Embryonic facial prominence (tissue), 1 donor: Measurements from ENCODE around the gene CNNM4.

Source experiments
- DNase-seq: peaks from one replicate; pipeline ENCODE4 v3.0.0-alpha.2; 2016; ENCODE audit errors: extremely low spot score

The CNNM4 gene

DNA sequence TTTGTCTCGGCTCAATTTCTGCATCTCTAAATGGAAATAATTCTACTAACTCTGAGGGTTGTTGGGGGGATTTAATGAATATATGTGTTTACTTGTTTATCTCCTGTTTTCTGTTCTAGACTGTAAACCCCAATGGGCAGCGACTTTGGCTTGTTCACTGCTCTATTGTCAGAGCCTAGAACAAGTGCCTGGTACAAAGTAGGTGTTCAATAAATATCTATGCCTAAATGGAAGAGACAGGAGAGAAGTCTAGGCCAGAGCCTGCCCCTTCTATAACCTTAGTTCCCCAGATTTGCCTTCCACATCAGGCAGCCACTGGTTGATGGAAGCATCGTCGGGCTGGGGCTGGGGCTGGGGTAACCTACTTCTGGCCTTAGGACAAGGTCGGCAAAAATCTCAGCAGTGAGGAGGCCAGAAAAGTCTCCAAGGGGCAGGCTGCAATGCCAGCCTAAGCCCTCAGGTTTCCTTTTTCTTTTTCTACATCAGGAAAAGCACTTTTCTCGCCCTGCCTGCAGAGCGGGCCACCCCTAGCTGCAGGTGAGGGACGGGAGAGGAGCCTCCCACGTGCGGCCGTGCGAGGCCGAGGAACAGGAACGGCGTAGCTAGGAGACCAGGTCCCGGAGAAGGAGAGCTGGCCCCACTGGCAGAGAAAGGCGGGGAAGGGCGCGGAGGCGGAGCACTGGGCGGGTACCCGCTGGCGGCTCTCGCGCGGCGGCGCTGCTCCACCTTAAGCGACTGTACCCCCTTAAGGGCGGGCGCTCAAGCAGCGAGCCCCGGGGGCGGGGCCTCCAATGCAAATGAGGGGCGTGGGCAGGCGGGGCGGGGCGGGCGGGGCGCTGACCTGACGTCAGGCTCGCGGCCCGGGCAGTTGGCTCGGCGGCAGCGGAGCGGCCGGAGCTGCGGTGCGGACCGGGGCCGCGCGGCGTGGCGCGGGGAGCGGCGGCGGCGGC, at the start of gene CNNM4:
Gene CNNM4 (plus strand): TSS at position 867 of the 950 bp plus-strand sequence. CDS start 98 bp downstream, outside the sequence.
- peak; percentile 75 for DNase-seq

- DNase-seq: no peak
Measured at GRCh38 chr2:96710985-96711384, 49.7 kb upstream of the CNNM4 start.

GRCh38 chr2:96715658-96716057, 45.0 kb upstream of the CNNM4 start:
- DNase-seq: no peak

GRCh38 chr2:96716388-96716787, 44.3 kb upstream of the CNNM4 start:
- no peak for DNase-seq

- no peak for DNase-seq
Measured at GRCh38 chr2:96726131-96726530, 34.6 kb upstream of the CNNM4 start.

- no peak for DNase-seq
Measured at GRCh38 chr2:96727431-96727830, 33.3 kb upstream of the CNNM4 start.

DNA sequence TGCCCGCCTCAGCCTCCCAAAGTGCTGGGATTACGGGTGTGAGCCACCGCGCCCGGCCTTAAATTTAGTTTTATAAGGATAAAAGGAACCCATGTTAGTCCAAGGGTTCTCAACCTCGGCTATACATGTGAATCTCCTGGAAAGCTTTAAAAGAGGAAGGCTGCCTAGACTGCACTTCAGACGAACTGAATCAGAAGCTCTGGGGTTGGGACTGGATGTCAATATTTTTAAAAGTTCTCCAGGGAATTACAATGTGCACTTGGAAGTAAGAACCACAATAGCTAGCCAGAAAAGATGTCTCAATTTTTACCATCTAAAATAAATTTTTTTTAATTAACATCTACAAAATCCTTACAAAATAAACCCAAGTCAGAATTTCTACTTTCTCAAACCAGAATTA, 31.0 kb upstream of the CNNM4 start:
- no peak for DNase-seq

DNA sequence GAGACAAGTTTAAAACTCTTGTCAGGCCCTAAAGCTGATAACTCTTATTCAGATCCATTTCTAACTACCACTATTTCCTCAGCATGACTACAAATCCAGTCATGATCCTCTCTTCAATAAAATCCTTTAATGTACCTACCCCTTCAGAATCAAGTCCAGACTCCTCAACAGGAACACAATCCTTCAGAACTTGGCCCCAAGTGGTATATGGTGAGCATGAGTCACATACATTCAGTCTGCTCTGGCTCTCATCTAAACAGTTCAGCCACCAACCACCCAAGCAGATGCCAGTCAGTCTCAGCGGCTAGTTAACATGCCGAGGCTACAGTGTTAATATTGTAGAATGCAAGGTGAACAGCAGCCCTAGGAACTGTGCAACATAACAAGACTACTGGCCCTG, 30.5 kb upstream of the CNNM4 start:
- no peak for DNase-seq

GRCh38 chr2:96733931-96734330, 26.8 kb upstream of the CNNM4 start:
- DNase-seq: no peak

- no peak for DNase-seq
Measured at GRCh38 chr2:96734880-96735583, 25.7 kb upstream of the CNNM4 start.

- no peak for DNase-seq
Measured at GRCh38 chr2:96737251-96737650, 23.5 kb upstream of the CNNM4 start.

DNA sequence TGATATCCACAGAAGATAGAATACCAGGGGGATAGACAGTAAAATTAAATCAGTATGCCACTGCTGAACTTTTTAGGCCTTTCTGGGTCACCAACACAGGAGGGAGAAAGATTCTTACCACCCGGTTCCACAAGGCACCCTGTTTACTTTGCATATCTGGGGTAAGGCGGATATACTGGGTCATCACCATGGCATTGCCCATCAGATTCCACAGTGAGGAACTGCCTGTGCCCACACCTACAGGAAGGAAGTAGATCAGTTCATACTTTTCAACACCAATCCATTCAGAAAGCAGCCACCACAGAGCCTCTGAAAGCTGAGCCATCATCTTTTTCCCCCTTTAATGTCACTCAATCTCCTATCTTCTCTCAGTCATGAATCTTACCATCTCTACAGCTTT, 22.9 kb upstream of the CNNM4 start:
- no peak for DNase-seq

- no peak for DNase-seq
Measured at GRCh38 chr2:96739076-96739632, 21.5 kb upstream of the CNNM4 start.

DNA sequence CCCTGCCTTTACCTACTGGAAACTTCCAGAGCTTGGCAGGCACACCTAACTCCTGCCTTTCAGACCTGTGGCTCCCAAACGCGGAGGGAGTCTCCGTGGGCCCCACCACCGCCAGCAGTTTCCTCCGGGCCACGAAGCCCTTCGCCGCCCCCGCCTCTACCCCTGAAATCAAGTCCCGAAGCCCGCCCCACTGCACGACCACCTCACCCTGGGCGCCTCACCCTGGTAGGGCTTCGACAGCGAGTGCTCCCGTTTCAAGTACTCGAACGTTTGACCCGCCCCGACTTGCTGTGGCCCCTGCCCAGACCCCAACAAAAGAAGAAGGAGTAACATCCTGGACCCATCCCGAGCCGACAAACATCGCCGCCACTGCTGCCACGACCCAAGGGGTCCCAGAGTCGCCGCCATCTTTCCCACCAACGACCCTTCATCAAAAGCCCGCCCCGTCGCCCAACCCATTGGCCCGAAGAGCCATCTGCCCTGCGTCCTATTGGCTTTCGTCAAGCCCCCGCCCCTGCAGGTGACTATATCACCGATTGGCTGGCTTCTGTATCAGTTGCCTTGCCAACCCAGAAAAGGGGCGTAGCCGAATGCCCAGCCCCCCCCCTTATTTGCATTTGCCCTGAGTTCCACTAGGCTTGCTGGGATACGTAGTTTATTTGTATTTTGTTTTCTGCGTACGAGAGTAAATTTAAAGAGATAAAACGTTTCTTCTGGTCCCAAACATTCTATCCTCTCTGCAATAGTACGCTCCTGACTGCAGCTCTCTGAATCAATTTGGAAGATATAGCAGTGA, 20.9 kb upstream of the CNNM4 start, which contains the start of gene LMAN2L:
Gene LMAN2L (minus strand): TSS at position 432 of the 796 bp plus-strand sequence. CDS start 24 bp downstream, at position 408.
- peak; percentile 96 for DNase-seq

DNA sequence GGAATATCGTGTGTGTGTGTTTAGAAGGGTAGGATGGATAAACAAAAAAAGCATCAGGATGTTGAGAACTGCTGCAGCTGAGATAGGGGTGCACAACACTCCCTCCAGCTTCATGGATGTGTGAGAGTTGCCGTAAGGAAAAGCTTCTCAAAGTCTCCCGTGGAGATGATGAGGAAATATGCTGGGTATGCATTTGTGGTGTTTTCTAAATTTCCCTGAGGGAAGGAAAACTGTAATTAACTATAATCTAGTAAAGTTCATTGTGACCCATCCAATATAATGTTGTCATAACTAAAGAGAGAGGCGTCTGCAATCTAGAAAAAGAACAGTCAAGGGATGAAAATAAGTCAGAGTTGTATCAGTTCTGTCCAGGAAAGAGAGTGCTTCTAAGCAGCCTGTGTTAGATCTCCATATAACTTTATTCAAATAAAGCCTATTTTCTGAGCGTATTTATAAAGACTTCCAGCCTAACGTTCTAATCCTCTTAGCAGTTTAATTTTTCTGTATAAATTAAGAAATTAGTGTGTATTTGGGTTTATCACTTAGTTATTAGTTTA, 13.6 kb upstream of the CNNM4 start:
- no peak for DNase-seq

- no peak for DNase-seq
Measured at GRCh38 chr2:96751800-96752199, 8.9 kb upstream of the CNNM4 start.

DNA sequence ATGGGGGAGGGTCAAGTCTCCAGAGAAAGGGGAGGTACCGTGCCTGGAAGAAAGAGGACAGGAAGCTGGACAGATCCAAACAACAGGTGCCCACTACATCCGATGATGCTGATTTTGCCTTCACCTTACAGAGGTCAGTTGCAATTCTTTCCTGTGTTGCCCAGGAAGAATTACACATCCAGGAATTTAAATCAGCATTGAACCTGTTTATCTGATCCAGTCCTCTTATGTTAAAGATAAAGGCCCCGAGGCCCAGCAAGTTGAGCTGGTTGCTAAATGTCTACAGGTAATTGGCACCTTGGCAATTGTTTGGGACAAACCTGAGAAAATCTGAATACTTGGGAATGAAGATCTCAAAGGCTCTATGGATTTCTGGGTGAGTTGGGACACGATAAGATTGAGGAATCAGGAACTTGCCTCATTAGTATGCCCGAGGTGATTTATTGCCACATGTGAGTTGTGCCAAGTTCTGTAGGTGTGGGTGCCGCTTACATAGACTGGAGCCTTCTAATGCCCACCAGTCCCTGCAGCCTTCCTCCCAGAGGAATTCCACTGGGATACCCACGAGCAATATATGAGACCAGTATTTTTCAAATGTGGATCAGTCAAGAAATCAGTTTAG, 6.9 kb upstream of the CNNM4 start:
- DNase-seq: no peak

DNA sequence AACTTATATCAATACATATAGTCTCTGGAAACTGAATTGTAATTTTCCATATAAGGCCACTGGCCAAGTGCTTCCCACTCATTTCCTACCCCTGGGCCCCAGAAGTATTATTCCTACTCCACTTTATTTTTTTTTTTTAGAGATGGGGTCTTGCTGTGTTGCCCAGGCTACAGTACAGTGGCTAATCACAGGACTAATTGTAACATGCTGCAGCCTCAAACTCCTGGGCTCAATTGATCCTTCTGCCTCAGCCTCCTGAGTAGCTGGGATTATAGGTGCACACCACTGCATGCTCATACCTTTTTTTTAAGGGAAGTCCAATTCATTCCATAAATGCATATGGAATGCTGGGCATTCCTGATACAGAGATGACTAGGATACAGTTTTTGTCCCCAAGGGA, 6.4 kb upstream of the CNNM4 start:
- DNase-seq: no peak

- no peak for DNase-seq
Measured at GRCh38 chr2:96756788-96757476, 3.8 kb upstream of the CNNM4 start.

DNA sequence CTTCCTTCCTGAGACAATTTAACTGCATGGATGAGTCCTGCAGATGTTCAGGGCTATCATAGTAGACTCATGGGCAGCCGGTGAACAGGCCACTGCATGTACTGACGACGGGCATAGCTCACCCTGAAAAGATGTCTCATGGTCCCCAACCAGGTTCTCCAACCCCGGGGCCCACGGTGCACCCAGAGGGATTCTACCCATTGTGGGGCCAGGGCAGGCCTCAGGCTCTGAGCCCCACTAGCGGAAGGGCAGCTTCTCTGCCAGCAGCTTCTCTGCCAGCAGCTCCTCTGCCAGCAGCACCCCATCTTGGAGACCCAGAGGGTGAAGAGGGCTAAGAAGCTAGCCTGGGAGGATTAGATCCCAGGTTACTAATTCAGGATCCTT, 3.2 kb upstream of the CNNM4 start:
- DNase-seq: no peak
